Endothelial cell of umbilical vein (primary cell): ENCODE results near the gene ATG14. TPM values are rescaled to one million over a fixed set of nuclear protein-coding genes. Genes with fewer than 3 reads are reported as not detected.

Source experiments
- BruUV-seq: library from RNA; stranded (reverse); fragments of 400-500 nt; replicated peaks from 2 replicates; lab custom pipeline; 2021; lab: Mats Ljungman, UMichigan
- CTCF ChIA-PET: fragments of 300-600, 350-600 bp; sonication (Branson Sonifier 250); formaldehyde crosslinking; loops from one replicate; lab custom pipeline; 2021; ENCODE audit warnings: antibody characterized with exemption, inconsistent platforms; lab: Charles Lee
- POLR2A ChIA-PET: fragments of 300-600, 350-600 bp; sonication (Branson Sonifier 250); formaldehyde crosslinking; loops from one replicate; lab custom pipeline; 2021; ENCODE audit warnings: antibody characterized with exemption, inconsistent platforms; lab: Charles Lee
- DNase-seq: peaks from one replicate; pipeline ENCODE4 v3.0.0-alpha.2; 2011; ENCODE audit warnings: low read depth, low spot score
- FAIRE-seq: peaks from 2 replicates; lab custom pipeline; 2011; peaks lifted over from hg19 to GRCh38; lab: Jason Lieb, UNC
- H2AFZ ChIP-seq: 2 replicates; pipeline ENCODE4 v1.6.0; 2012; ENCODE audit warnings: low read depth, low read length, control low read depth, inconsistent platforms
- H3K27ac ChIP-seq: 2 replicates; pipeline ENCODE4 v1.5.1; 2011; ENCODE audit warnings: low read depth, mild to moderate bottlenecking, control low read depth, low read length, moderate library complexity; ENCODE audit not compliant: insufficient read depth
- H3K27me3 ChIP-seq, 2 experiments: 2 replicates each; pipeline versions ENCODE4 v1.6.0 to v1.6.1; 2011; ENCODE audit warnings: low read length in 2 of 2, mixed read lengths in 1 of 2; ENCODE audit not compliant: control insufficient read depth in 2 of 2, insufficient read depth in 2 of 2
- H3K36me3 ChIP-seq, 2 experiments: 2 replicates in 1 of 2; 3 replicates in 1 of 2; pipeline ENCODE4 v1.5.1; 2011; ENCODE audit warnings: low read length in 2 of 2, mild to moderate bottlenecking in 1 of 2, moderate library complexity in 1 of 2; ENCODE audit not compliant: control insufficient read depth in 2 of 2, insufficient read depth in 2 of 2; ENCODE audit errors: extremely low read depth in 1 of 2
- H3K4me1 ChIP-seq: 3 replicates; pipeline ENCODE4 v1.5.1; 2011; ENCODE audit warnings: mild to moderate bottlenecking, low read length; ENCODE audit not compliant: control insufficient read depth, insufficient read depth; ENCODE audit errors: extremely low read depth
- H3K4me2 ChIP-seq: 2 replicates; pipeline ENCODE4 v1.6.1; 2011; ENCODE audit warnings: low read length, control low read depth, mixed read lengths; ENCODE audit not compliant: insufficient read depth
- H3K4me3 ChIP-seq, 3 experiments: fragments of 200-600 bp in 1 of 3; sonication (generic), shearing (Covaris generic) in 1 of 3; replicated peaks in 1 of 3; 2 replicates each; pipeline ENCODE4 v1.5.1; 2011 to 2016; ENCODE audit warnings: control low read depth in 3 of 3, low read length in 3 of 3, mild to moderate bottlenecking in 2 of 3, inconsistent platforms in 1 of 3, low read depth in 1 of 3, moderate library complexity in 1 of 3; ENCODE audit not compliant: insufficient read depth in 1 of 3
- H3K79me2 ChIP-seq: 2 replicates; pipeline ENCODE4 v1.6.0; 2012; ENCODE audit warnings: low read length, inconsistent platforms; ENCODE audit not compliant: control insufficient read depth, insufficient read depth
- H3K9ac ChIP-seq: replicated peaks from 2 replicates; pipeline ENCODE3; 2011; ENCODE audit warnings: low read length, control low read depth; ENCODE audit not compliant: insufficient read depth; ENCODE audit errors: extremely low read depth
- H3K9me1 ChIP-seq: replicated peaks from 3 replicates; pipeline ENCODE4 v1.6.0; 2011; ENCODE audit warnings: mild to moderate bottlenecking, low read length; ENCODE audit not compliant: control insufficient read depth, insufficient read depth; ENCODE audit errors: extremely low read depth
- H3K9me3 ChIP-seq: replicated peaks from 2 replicates; pipeline ENCODE4 v1.5.1; 2012; ENCODE audit warnings: low read length, inconsistent platforms; ENCODE audit not compliant: control insufficient read depth, insufficient read depth
- H4K20me1 ChIP-seq: replicated peaks from 2 replicates; pipeline ENCODE3; 2011; ENCODE audit warnings: mild to moderate bottlenecking, low read length; ENCODE audit not compliant: control insufficient read depth, insufficient read depth; ENCODE audit errors: extremely low read depth
- EZH2 ChIP-seq: IDR thresholded peaks from 2 replicates; pipeline ENCODE4 v1.6.1; 2012; ENCODE audit warnings: borderline replicate concordance, low read depth, mild to moderate bottlenecking, moderate library complexity, low read length, inconsistent platforms; ENCODE audit not compliant: severe bottlenecking
- FOS ChIP-seq: IDR thresholded peaks from 2 replicates; pipeline ENCODE4 v1.6.1; 2011; ENCODE audit warnings: mild to moderate bottlenecking, low read length, moderate library complexity, borderline replicate concordance; ENCODE audit not compliant: insufficient read depth
- GATA2 ChIP-seq: IDR thresholded peaks from 2 replicates; pipeline ENCODE4 v1.7.0; 2011; ENCODE audit warnings: low read depth, mild to moderate bottlenecking, moderate library complexity, mixed read lengths, low read length; ENCODE audit not compliant: insufficient read length, insufficient read depth
- JUN ChIP-seq: IDR thresholded peaks from 2 replicates; pipeline ENCODE4 v1.6.1; 2011; ENCODE audit warnings: borderline replicate concordance, low read depth; ENCODE audit not compliant: insufficient read length, insufficient read depth
- MAX ChIP-seq: IDR thresholded peaks from 2 replicates; pipeline ENCODE4 v1.6.1; 2011; ENCODE audit not compliant: insufficient read depth, insufficient read length
- MYC ChIP-seq: IDR thresholded peaks from one replicate; pipeline ENCODE4 v1.6.1; 2011; ENCODE audit warnings: mild to moderate bottlenecking, low read depth, low read length
- POLR2A ChIP-seq: IDR thresholded peaks from 2 replicates; pipeline ENCODE4 v1.6.1; 2012; ENCODE audit warnings: low read depth, mild to moderate bottlenecking, control low read depth, low read length
- POLR2AphosphoS5 ChIP-seq: IDR thresholded peaks from 2 replicates; pipeline ENCODE4 v1.6.1; 2012; ENCODE audit warnings: low read depth, mild to moderate bottlenecking, control low read depth, low read length, moderate library complexity; ENCODE audit not compliant: insufficient read depth
- dilution Hi-C: fragments of 300-500 bp; cut with MboI; formaldehyde crosslinking; loops from one replicate; pipeline ENCODE4 v1.15.0; 2019; ENCODE audit warnings: low sequenced_read_pairs; ENCODE audit not compliant: extremely low pct_ligation_motif_present
- intact Hi-C: fragments of 100-400 bp; cut with micrococcal nuclease; formaldehyde crosslinking; loops from one replicate; pipeline ENCODE4 v1.10.0; 2022
- polyA plus RNA-seq, 4 experiments: library from polyadenylated mRNA; depleted of rRNA in 3 of 4; stranded (reverse) in 3 of 4; unstranded in 1 of 4; fragments of >200 nt; gene quantifications; 2 replicates each; pipeline versions ENCODE4 v1.2.1 to v1.2.3, GENCODE V29; 2011 to 2012; ENCODE audit warnings: missing spikeins in 1 of 4
- total RNA-seq: library from RNA; stranded (reverse); gene quantifications from 2 replicates; pipeline ENCODE4 v1.2.3, GENCODE V29; 2021
- TF ChIP-seq, protein P1 (sequence below), 2 donors: IDR thresholded peaks; 1 replicate in 1 of 2; 2 replicates in 1 of 2; pipeline ENCODE4 v1.5.1; 2011; ENCODE audit warnings: low read length in 2 of 2, mild to moderate bottlenecking in 2 of 2, moderate library complexity in 2 of 2, control low read depth in 1 of 2, inconsistent platforms in 1 of 2, low read depth in 1 of 2; ENCODE audit not compliant: insufficient read depth in 1 of 2; ENCODE audit errors: extremely low read depth in 1 of 2

Gene ATG14
- total and polyA plus RNA-seq, 2 donors (not counting 3 experiments of a cell fraction or from before 2014, with no cell fraction given), result 5.9 to 10.0 TPM

- Histone ChIP-seq H3K79me2 (no peaks in the 10 kb centered on the region), H3K4me3 (no peak overlapping the region), H3K9me1 (no peaks in the 10 kb centered on the region), H3K4me2 (no peak overlapping the region), H3K4me1 (no peaks in the 10 kb centered on the region), H4K20me1 (no peaks in the 10 kb centered on the region), H2AFZ (no peak overlapping the region), H3K27ac (no peak overlapping the region), H3K27me3 (no peaks in the 10 kb centered on the region), H3K36me3 (peaks cover 0 to 13% of the 10 kb centered on the region in 2 experiments), H3K9me3 (no peaks in the 10 kb centered on the region), H3K9ac (no peak overlapping the region)
- TF ChIP-seq EZH2, result no peak
- TF ChIP-seq, protein P1, sequence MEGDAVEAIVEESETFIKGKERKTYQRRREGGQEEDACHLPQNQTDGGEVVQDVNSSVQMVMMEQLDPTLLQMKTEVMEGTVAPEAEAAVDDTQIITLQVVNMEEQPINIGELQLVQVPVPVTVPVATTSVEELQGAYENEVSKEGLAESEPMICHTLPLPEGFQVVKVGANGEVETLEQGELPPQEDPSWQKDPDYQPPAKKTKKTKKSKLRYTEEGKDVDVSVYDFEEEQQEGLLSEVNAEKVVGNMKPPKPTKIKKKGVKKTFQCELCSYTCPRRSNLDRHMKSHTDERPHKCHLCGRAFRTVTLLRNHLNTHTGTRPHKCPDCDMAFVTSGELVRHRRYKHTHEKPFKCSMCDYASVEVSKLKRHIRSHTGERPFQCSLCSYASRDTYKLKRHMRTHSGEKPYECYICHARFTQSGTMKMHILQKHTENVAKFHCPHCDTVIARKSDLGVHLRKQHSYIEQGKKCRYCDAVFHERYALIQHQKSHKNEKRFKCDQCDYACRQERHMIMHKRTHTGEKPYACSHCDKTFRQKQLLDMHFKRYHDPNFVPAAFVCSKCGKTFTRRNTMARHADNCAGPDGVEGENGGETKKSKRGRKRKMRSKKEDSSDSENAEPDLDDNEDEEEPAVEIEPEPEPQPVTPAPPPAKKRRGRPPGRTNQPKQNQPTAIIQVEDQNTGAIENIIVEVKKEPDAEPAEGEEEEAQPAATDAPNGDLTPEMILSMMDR (IDR thresholded peaks at IDR 0.05; ENCODE audit: extremely low read depth in 1 of 2, insufficient read depth in 1 of 2, low read depth in 1 of 2, low read length in 2 of 2), result peak; percentile 54 to 72
- ChIA-PET POLR2A (interaction anchor here (0.5 kb wide), 1 partner anchor 265 kb away, joined by 7 read pairs; no protein-coding TSS in a partner anchor), CTCF (interaction anchor here (0.7 to 4.1 kb wide), 41 partner anchors 8 to 1132 kb away, joined by 3 to 71 read pairs (median 4); partner anchors contain the start of gene FBXO34)
- DNase-seq (peak; percentile 43), FAIRE-seq (peak; percentile 79)
- intact Hi-C loops (loop anchor here (1.0 to 2.0 kb wide), 4 partner anchors 76 to 141 kb away; partner anchors contain the start of gene FBXO34), dilution Hi-C loops (no loop called here)
- BruUV-seq, result no TSS peak
These were observed 57.1 kb downstream of the ATG14 start for GRCh38 chr14:55354500-55354899.

DNA sequence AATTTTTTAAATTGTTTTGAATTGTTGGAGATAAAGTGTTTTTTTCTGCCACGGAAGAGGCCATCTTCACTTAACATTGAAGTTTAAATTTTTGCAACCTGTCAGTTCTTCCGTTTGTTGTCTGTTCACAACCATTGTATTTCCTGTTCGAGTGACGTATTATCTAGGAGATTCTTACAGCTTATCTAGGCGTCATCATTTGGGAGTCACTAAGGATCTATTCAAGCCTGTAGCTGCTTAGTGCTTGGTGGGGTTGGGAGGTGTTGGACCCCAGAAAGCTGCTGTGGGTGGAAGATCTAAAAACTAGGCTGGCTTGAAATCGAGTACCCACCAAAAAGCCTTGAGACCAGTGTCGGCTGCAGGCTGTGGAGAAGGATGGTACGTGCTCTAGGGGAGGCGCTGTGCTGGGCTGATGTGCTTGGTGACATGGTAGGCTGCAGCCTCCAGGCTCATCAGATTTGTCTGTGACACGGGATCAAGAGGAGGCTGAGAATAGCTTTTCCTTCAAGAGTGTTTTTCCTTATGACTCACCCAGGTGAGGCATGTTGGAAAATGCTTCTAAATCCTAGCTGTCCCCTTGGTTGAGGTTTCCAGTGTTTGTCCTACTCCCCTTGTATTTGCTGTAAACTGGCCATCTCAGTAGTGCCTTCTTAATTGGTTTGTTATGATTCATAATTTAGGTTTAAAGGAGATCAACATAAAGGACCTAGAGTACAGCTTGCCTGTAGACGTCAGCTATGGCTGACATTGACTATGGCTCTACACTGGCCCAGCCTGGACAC, 57.8 kb downstream of the ATG14 start:
- H3K9me1 ChIP-seq, result no peaks in the 10 kb centered on the region
- H3K27me3 ChIP-seq, result no peaks in the 10 kb centered on the region
- TF ChIP-seq GATA2 (no peak), POLR2AphosphoS5 (no peak), FOS (no peak), POLR2A (no peak), MYC (no peak), JUN (no peak), MAX (no peak), EZH2 (no peak)
- TF ChIP-seq, protein P1 (IDR thresholded peaks at IDR 0.05; ENCODE audit: extremely low read depth in 1 of 2, insufficient read depth in 1 of 2, low read depth in 1 of 2, low read length in 2 of 2), result no peak
- ChIA-PET POLR2A (interaction anchor here (0.5 kb wide), 1 partner anchor 264 kb away, joined by 7 read pairs; no protein-coding TSS in a partner anchor), CTCF (interaction anchor here (0.7 to 4.1 kb wide), 41 partner anchors 8 to 1133 kb away, joined by 3 to 71 read pairs (median 4); partner anchors contain the start of gene FBXO34)
- FAIRE-seq (no peak), DNase-seq (no peak)
- no peaks in the 10 kb centered on the region for H3K79me2 ChIP-seq
- dilution Hi-C loops (no loop called here), intact Hi-C loops (loop anchor here (1.0 to 2.0 kb wide), 4 partner anchors 77 to 141 kb away; partner anchors contain the start of gene FBXO34)
- no peak overlapping the region for H3K9ac ChIP-seq
- H4K20me1 ChIP-seq, result no peaks in the 10 kb centered on the region
- H3K4me3 ChIP-seq, result no peak overlapping the region
- no peaks in the 10 kb centered on the region for H3K9me3 ChIP-seq
- no peak overlapping the region for H3K4me2 ChIP-seq
- BruUV-seq, result no TSS peak
- no peak overlapping the region for H2AFZ ChIP-seq
- H3K27ac ChIP-seq, result no peak overlapping the region
- no peaks in the 10 kb centered on the region for H3K4me1 ChIP-seq
- peaks cover 0 to 13% of the 10 kb centered on the region in 2 experiments for H3K36me3 ChIP-seq
